ENCODE results near the gene MPP2. TPM values are rescaled to one million over a fixed set of nuclear protein-coding genes. Genes with fewer than 3 reads are reported as not detected.

The MPP2 gene
- total RNA-seq, 2 experiments from 2014 or later = 3.5 to 4.0 TPM

GRCh38 chr17:43951750-43952149, 44.4 kb upstream of the MPP2 start:
- H3K27ac ChIP-seq (ENCODE audit: low read depth in 1 of 2, low read length in 2 of 2) = no peak overlapping the region
- no peaks in the 10 kb centered on the region for H3K36me3 ChIP-seq (ENCODE audit: insufficient read depth, low read length)
- H3K27me3 ChIP-seq (ENCODE audit: control insufficient read depth in 1 of 2, insufficient read depth in 2 of 2, low read length in 2 of 2) = peaks cover 46% of the 10 kb centered on the region in 2 experiments
- POLR2A ChIA-PET = no interaction called here
- no peak overlapping the region for H3K27ac Mint-ChIP-seq
- no peak overlapping the region for H3K4me3 ChIP-seq (ENCODE audit: low read length)
- H3K36me3 Mint-ChIP-seq (ENCODE audit: low read depth) = no peaks in the 10 kb centered on the region
- no peaks in the 10 kb centered on the region for H3K4me1 Mint-ChIP-seq (ENCODE audit: low read depth)
- peaks cover 0 to 12% of the 10 kb centered on the region in 2 experiments for H3K9me3 ChIP-seq (ENCODE audit: control insufficient read depth in 1 of 2, insufficient read depth in 1 of 2, low read length in 2 of 2)
- DNase-seq = no peak
- no peak for ATAC-seq (ENCODE audit: poor library complexity)
- H3K27me3 Mint-ChIP-seq = peaks cover 67% of the 10 kb centered on the region
- intact Hi-C loops (cut with DNase I, micrococcal nuclease) = no loop called here
- H3K4me1 ChIP-seq (ENCODE audit: insufficient read depth, low read length) = peaks cover 11% of the 10 kb centered on the region
- TF ChIP-seq CTCF (IDR thresholded peaks at IDR 0.05) = no peak
- H3K9me3 Mint-ChIP-seq = no peaks in the 10 kb centered on the region
- H3K4me3 Mint-ChIP-seq = no peak overlapping the region
- CTCF ChIA-PET = no interaction called here

GRCh38 chr17:43950554-43950953, 43.2 kb upstream of the MPP2 start:
- ChIA-PET CTCF (no interaction called here), POLR2A (no interaction called here)
- Mint-ChIP-seq H3K4me1 (ENCODE audit: low read depth) (no peaks in the 10 kb centered on the region), H3K27ac (no peak overlapping the region), H3K27me3 (peaks cover 55% of the 10 kb centered on the region), H3K36me3 (ENCODE audit: low read depth) (no peaks in the 10 kb centered on the region), H3K9me3 (no peaks in the 10 kb centered on the region), H3K4me3 (no peak overlapping the region)
- peaks cover 0 to 12% of the 10 kb centered on the region in 2 experiments for H3K9me3 ChIP-seq (ENCODE audit: control insufficient read depth in 1 of 2, insufficient read depth in 1 of 2, low read length in 2 of 2)
- no peak for ATAC-seq (ENCODE audit: poor library complexity)
- intact Hi-C loops (cut with DNase I, micrococcal nuclease) = no loop called here
- H3K36me3 ChIP-seq (ENCODE audit: insufficient read depth, low read length) = no peaks in the 10 kb centered on the region
- H3K27me3 ChIP-seq (ENCODE audit: control insufficient read depth in 1 of 2, insufficient read depth in 2 of 2, low read length in 2 of 2) = peaks cover 43 to 44% of the 10 kb centered on the region in 2 experiments
- H3K4me3 ChIP-seq (ENCODE audit: low read length) = no peak overlapping the region
- peaks cover 11% of the 10 kb centered on the region for H3K4me1 ChIP-seq (ENCODE audit: insufficient read depth, low read length)
- no peak overlapping the region for H3K27ac ChIP-seq (ENCODE audit: low read depth in 1 of 2, low read length in 2 of 2)
- no peak for TF ChIP-seq CTCF (IDR thresholded peaks at IDR 0.05)
- DNase-seq = no peak

DNA sequence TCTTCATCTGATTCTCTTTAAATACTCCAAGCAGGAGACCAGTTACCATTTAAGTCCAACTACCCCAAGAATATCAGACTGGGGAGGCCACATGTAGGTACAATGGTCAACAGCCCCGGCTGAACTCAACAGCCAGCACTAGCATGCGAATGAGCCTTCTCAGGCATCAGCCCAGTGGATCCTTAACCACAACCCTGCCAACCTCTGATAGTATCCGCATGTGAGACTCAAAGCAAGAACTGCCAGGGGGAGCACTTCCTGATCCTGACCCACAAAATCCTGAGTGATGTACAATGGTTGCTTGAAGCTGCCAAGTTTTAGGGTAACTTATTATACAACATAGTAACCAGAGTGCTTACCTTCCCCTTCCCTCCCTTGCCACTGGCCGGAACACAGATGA, 42.4 kb upstream of the MPP2 start:
- H3K27me3 Mint-ChIP-seq = peaks cover 51% of the 10 kb centered on the region
- H3K27ac Mint-ChIP-seq = no peak overlapping the region

More for the DNA sequence above, 42.4 kb upstream of the MPP2 start:
- no peaks in the 10 kb centered on the region for H3K4me1 Mint-ChIP-seq (ENCODE audit: low read depth)
- DNase-seq = no peak
- Histone ChIP-seq H3K9me3 (ENCODE audit: control insufficient read depth in 1 of 2, insufficient read depth in 1 of 2, low read length in 2 of 2) (peaks cover 0 to 12% of the 10 kb centered on the region in 2 experiments), H3K27me3 (ENCODE audit: control insufficient read depth in 1 of 2, insufficient read depth in 2 of 2, low read length in 2 of 2) (peaks cover 37 to 38% of the 10 kb centered on the region in 2 experiments), H3K4me1 (ENCODE audit: insufficient read depth, low read length) (peaks cover 11% of the 10 kb centered on the region), H3K4me3 (ENCODE audit: low read length) (no peak overlapping the region), H3K27ac (ENCODE audit: low read depth in 1 of 2, low read length in 2 of 2) (no peak overlapping the region), H3K36me3 (ENCODE audit: insufficient read depth, low read length) (no peaks in the 10 kb centered on the region)
- H3K4me3 Mint-ChIP-seq = no peak overlapping the region
- ATAC-seq (ENCODE audit: poor library complexity) = no peak
- H3K36me3 Mint-ChIP-seq (ENCODE audit: low read depth) = no peaks in the 10 kb centered on the region
- ChIA-PET POLR2A (no interaction called here), CTCF (no interaction called here)
- intact Hi-C loops (cut with DNase I, micrococcal nuclease) = no loop called here
- H3K9me3 Mint-ChIP-seq = no peaks in the 10 kb centered on the region
- no peak for TF ChIP-seq CTCF (IDR thresholded peaks at IDR 0.05)
